Measurements from ENCODE around the gene INIP. TPM values are rescaled to one million over a fixed set of nuclear protein-coding genes. Genes with fewer than 3 reads are reported as not detected.

Gene INIP
- total RNA-seq, 1 donor from 2014 or later: 26.6 TPM

GRCh38 chr9:112761912-112762655 is 44.2 kb upstream of the INIP start:
- Mint-ChIP-seq H3K4me3 (ENCODE audit: unreplicated experiment) (no peak overlapping the region), H3K27me3 (ENCODE audit: unreplicated experiment) (no peaks in the 10 kb centered on the region), H3K36me3 (ENCODE audit: unreplicated experiment) (peaks cover 6% of the 10 kb centered on the region), H3K9me3 (ENCODE audit: unreplicated experiment) (peaks cover 8% of the 10 kb centered on the region), H3K4me1 (ENCODE audit: unreplicated experiment) (peaks cover 8% of the 10 kb centered on the region), H3K27ac (ENCODE audit: unreplicated experiment) (no peak overlapping the region)
- no peak for TF ChIP-seq CTCF (IDR thresholded peaks at IDR 0.05)
- DNase-seq (ENCODE audit: extremely low spot score, unreplicated experiment): no peak

- peaks cover 10% of the 10 kb centered on the region for H3K4me1 Mint-ChIP-seq (ENCODE audit: unreplicated experiment)
- DNase-seq (ENCODE audit: extremely low spot score, unreplicated experiment): no peak
- no peak for TF ChIP-seq CTCF (IDR thresholded peaks at IDR 0.05)
- H3K36me3 Mint-ChIP-seq (ENCODE audit: unreplicated experiment): peaks cover 3% of the 10 kb centered on the region
- H3K9me3 Mint-ChIP-seq (ENCODE audit: unreplicated experiment): no peaks in the 10 kb centered on the region
- H3K27me3 Mint-ChIP-seq (ENCODE audit: unreplicated experiment): no peaks in the 10 kb centered on the region
- H3K27ac Mint-ChIP-seq (ENCODE audit: unreplicated experiment): no peak overlapping the region
- no peak overlapping the region for H3K4me3 Mint-ChIP-seq (ENCODE audit: unreplicated experiment)
Observed at GRCh38 chr9:112760821-112761220, 42.9 kb upstream of the INIP start.

- Mint-ChIP-seq H3K36me3 (ENCODE audit: unreplicated experiment) (peaks cover 3% of the 10 kb centered on the region), H3K27ac (ENCODE audit: unreplicated experiment) (no peak overlapping the region), H3K9me3 (ENCODE audit: unreplicated experiment) (no peaks in the 10 kb centered on the region), H3K4me1 (ENCODE audit: unreplicated experiment) (peaks cover 27% of the 10 kb centered on the region), H3K4me3 (ENCODE audit: unreplicated experiment) (no peak overlapping the region), H3K27me3 (ENCODE audit: unreplicated experiment) (no peaks in the 10 kb centered on the region)
- TF ChIP-seq CTCF (IDR thresholded peaks at IDR 0.05): no peak
- DNase-seq (ENCODE audit: extremely low spot score, unreplicated experiment): no peak
Observed at GRCh38 chr9:112757940-112758339, 40.0 kb upstream of the INIP start.

GRCh38 chr9:112757282-112757883 is 39.5 kb upstream of the INIP start:
- H3K36me3 Mint-ChIP-seq (ENCODE audit: unreplicated experiment): peaks cover 3% of the 10 kb centered on the region
- H3K4me1 Mint-ChIP-seq (ENCODE audit: unreplicated experiment): peaks cover 32% of the 10 kb centered on the region
- H3K4me3 Mint-ChIP-seq (ENCODE audit: unreplicated experiment): no peak overlapping the region
- no peak for TF ChIP-seq CTCF (IDR thresholded peaks at IDR 0.05)
- no peak for DNase-seq (ENCODE audit: extremely low spot score, unreplicated experiment)
- no peaks in the 10 kb centered on the region for H3K27me3 Mint-ChIP-seq (ENCODE audit: unreplicated experiment)
- H3K27ac Mint-ChIP-seq (ENCODE audit: unreplicated experiment): no peak overlapping the region
- no peaks in the 10 kb centered on the region for H3K9me3 Mint-ChIP-seq (ENCODE audit: unreplicated experiment)

GRCh38 chr9:112755675-112756074 is 37.8 kb upstream of the INIP start:
- Mint-ChIP-seq H3K27ac (ENCODE audit: unreplicated experiment) (no peak overlapping the region), H3K4me3 (ENCODE audit: unreplicated experiment) (no peak overlapping the region), H3K4me1 (ENCODE audit: unreplicated experiment) (peaks cover 37% of the 10 kb centered on the region), H3K9me3 (ENCODE audit: unreplicated experiment) (no peaks in the 10 kb centered on the region), H3K27me3 (ENCODE audit: unreplicated experiment) (no peaks in the 10 kb centered on the region), H3K36me3 (ENCODE audit: unreplicated experiment) (peaks cover 3% of the 10 kb centered on the region)
- TF ChIP-seq CTCF (IDR thresholded peaks at IDR 0.05): no peak
- no peak for DNase-seq (ENCODE audit: extremely low spot score, unreplicated experiment)
